Nephron progenitor cell (in vitro differentiated cells): Measurements from ENCODE around the gene MAP3K21.

Source experiments
- DNase-seq: peaks from one replicate; pipeline ENCODE4 v3.0.0; 2021
- H3K27ac Mint-ChIP-seq: 2 replicates; pipeline ENCODE4 v1.8.0; 2021; ENCODE audit warnings: mild to moderate bottlenecking, moderate library complexity, mixed read lengths
- H3K27me3 Mint-ChIP-seq: 2 replicates; pipeline ENCODE4 v1.8.0; 2021; ENCODE audit warnings: mild to moderate bottlenecking, low read depth, mixed read lengths; ENCODE audit not compliant: poor library complexity
- H3K36me3 Mint-ChIP-seq: 2 replicates; pipeline ENCODE4 v1.8.0; 2021; ENCODE audit warnings: low read depth, mixed read lengths
- H3K4me1 Mint-ChIP-seq: 2 replicates; pipeline ENCODE4 v1.8.0; 2021; ENCODE audit warnings: mixed read lengths
- H3K4me3 Mint-ChIP-seq: 2 replicates; pipeline ENCODE4 v1.8.0; 2021; ENCODE audit warnings: mild to moderate bottlenecking, moderate library complexity, mixed read lengths
- H3K9me3 Mint-ChIP-seq: 2 replicates; pipeline ENCODE4 v1.8.0; 2021; ENCODE audit warnings: mild to moderate bottlenecking, moderate library complexity, mixed read lengths
- CTCF ChIP-seq: fragments of 200-600 bp; sonication (generic); IDR thresholded peaks from 2 replicates; pipeline ENCODE4 v1.5.0; 2021; ENCODE audit warnings: antibody characterized with exemption

MAP3K21 gene

GRCh38 chr1:233362743-233363142 is 35.2 kb downstream of the MAP3K21 start:
- peaks cover 23% of the 10 kb centered on the region for H3K4me1 Mint-ChIP-seq
- no peak for DNase-seq
- H3K27me3 Mint-ChIP-seq, result no peaks in the 10 kb centered on the region
- no peak for TF ChIP-seq CTCF
- H3K9me3 Mint-ChIP-seq, result no peaks in the 10 kb centered on the region
- H3K4me3 Mint-ChIP-seq, result no peak overlapping the region
- H3K36me3 Mint-ChIP-seq, result no peaks in the 10 kb centered on the region
- no peak overlapping the region for H3K27ac Mint-ChIP-seq

- no peaks in the 10 kb centered on the region for H3K9me3 Mint-ChIP-seq
- TF ChIP-seq CTCF, result no peak
- peaks cover 3% of the 10 kb centered on the region for H3K27me3 Mint-ChIP-seq
- H3K27ac Mint-ChIP-seq, result no peak overlapping the region
- peaks cover 23% of the 10 kb centered on the region for H3K4me1 Mint-ChIP-seq
- no peak overlapping the region for H3K4me3 Mint-ChIP-seq
- no peaks in the 10 kb centered on the region for H3K36me3 Mint-ChIP-seq
- no peak for DNase-seq
These were observed 36.5 kb downstream of the MAP3K21 start for GRCh38 chr1:233364026-233364425.

- H3K9me3 Mint-ChIP-seq, result no peaks in the 10 kb centered on the region
- TF ChIP-seq CTCF, result peak; percentile 71
- peaks cover 19% of the 10 kb centered on the region for H3K4me1 Mint-ChIP-seq
- H3K27me3 Mint-ChIP-seq, result peaks cover 3% of the 10 kb centered on the region
- H3K27ac Mint-ChIP-seq, result no peak overlapping the region
- no peak for DNase-seq
- H3K4me3 Mint-ChIP-seq, result no peak overlapping the region
- no peaks in the 10 kb centered on the region for H3K36me3 Mint-ChIP-seq
These were observed 37.4 kb downstream of the MAP3K21 start for GRCh38 chr1:233364695-233365539.

- no peak for DNase-seq
- Mint-ChIP-seq H3K36me3 (no peaks in the 10 kb centered on the region), H3K4me1 (peaks cover 8% of the 10 kb centered on the region), H3K27ac (no peak overlapping the region), H3K4me3 (no peak overlapping the region), H3K9me3 (no peaks in the 10 kb centered on the region), H3K27me3 (peaks cover 3% of the 10 kb centered on the region)
- TF ChIP-seq CTCF, result no peak
These were observed 39.1 kb downstream of the MAP3K21 start for GRCh38 chr1:233366575-233366974.

GRCh38 chr1:233367057-233367803 is 39.7 kb downstream of the MAP3K21 start:
- TF ChIP-seq CTCF, result no peak
- no peaks in the 10 kb centered on the region for H3K36me3 Mint-ChIP-seq

More at GRCh38 chr1:233367057-233367803, 39.7 kb downstream of the MAP3K21 start:
- Mint-ChIP-seq H3K27ac (no peak overlapping the region), H3K9me3 (no peaks in the 10 kb centered on the region), H3K27me3 (peaks cover 3% of the 10 kb centered on the region), H3K4me1 (peaks cover 1% of the 10 kb centered on the region), H3K4me3 (no peak overlapping the region)
- DNase-seq, result no peak
